ENCODE data around the gene PITX1. TPM values are rescaled to one million over a fixed set of nuclear protein-coding genes. Genes with fewer than 3 reads are reported as not detected.
"Not testable (repeated sequence)": the region's sequence is repeated elsewhere in the genome, so short reads cannot be mapped to it uniquely, and the experiment has no call there.

Gene PITX1
- polyA plus RNA-seq, 1 donor: 19.6 TPM

DNA sequence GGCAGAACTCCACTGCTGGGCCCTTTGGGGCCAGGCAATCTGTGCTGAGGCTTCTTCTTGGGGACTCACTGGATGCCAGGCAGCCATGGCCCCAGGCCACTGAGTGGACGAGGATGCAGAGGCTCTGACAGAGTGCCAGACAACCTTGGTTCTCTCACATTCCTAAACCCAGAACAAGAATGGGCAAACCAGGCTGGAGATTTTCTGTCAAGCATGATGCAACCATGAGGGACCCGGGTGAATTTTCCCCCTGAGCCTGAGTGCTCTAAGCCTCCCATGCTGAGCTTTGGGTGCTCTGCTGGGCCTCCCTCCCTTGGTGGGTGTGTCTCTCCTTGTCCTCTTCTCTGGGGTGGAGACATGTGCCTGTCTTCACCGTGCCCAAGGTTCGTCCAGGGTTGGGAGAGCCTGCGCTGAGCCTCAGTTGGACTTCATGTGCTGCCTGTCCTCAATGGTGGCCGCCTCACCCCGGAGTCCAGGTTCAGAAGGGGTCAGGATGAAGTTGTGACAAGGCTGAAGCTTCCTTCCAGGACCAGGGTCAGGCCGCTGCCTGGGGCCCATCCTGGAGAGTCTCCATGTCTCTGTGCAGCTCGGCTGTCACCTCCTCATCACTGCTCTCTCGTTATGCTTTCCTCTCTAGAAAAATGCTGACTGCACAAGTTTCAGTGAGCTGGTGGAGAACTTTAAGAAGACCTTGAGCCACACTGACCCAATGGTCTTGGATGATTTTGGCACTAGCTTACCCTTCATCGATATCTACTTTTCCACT lies 24.1 kb downstream of the PITX1 start:
- Histone ChIP-seq H3K27ac (ENCODE audit: low read length) (no peak overlapping the region), H3K4me1 (ENCODE audit: control insufficient read depth, insufficient read depth, low read length) (no peaks in the 10 kb centered on the region), H3K27me3 (ENCODE audit: control insufficient read depth, insufficient read depth, low read length) (no peaks in the 10 kb centered on the region), H3K9me3 (ENCODE audit: control insufficient read depth, low read depth, low read length) (no peaks in the 10 kb centered on the region), H3K36me3 (ENCODE audit: control insufficient read depth, insufficient read depth, low read length) (no peaks in the 10 kb centered on the region), H3K4me3 (ENCODE audit: low read length) (no peak overlapping the region)
- WGBS (ENCODE audit: insufficient coverage, low lambda C conversion rate): no CpG with 5 or more reads among the region's 11 CpGs
- no peak for DNase-seq

DNA sequence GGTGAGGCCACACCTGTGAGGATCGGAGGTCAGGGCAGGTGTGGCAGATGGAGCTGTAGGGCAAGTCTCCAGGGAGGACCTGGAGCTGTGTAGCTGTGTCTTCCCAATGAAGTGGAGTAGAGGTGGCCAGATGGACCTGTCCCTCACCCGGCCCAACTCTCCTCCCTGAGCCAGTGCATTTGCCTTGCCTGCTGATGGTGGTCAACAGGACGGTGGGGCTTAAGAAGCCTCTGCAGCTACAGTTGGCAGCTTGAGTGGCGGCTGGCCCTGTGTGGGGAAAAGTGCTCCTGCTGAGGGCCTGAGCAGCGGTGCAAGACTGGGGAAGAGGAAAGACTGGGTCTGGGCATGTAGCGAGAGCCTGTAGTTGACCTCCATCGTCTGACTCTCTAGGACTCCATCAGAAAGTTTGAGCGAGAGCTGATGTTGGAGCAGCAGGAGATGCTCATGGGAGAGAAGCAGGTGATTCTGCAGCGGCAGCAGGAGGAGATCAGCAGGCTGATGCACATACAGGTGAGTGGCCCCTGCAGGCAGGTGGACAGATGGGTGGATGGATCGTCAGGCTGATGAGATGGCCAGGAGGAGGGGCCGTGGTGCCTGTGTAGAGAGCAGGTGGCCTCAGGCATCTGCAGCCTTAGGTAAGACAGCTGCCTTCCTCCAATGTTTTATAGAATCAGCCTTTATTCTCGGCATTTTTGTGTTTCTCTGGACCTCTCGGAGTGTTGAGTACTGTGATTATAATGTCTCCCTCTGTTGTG lies 24.9 kb downstream of the PITX1 start:
- Histone ChIP-seq H3K27ac (ENCODE audit: low read length) (no peak overlapping the region), H3K4me1 (ENCODE audit: control insufficient read depth, insufficient read depth, low read length) (no peaks in the 10 kb centered on the region), H3K4me3 (ENCODE audit: low read length) (no peak overlapping the region), H3K9me3 (ENCODE audit: control insufficient read depth, low read depth, low read length) (no peaks in the 10 kb centered on the region), H3K36me3 (ENCODE audit: control insufficient read depth, insufficient read depth, low read length) (no peaks in the 10 kb centered on the region), H3K27me3 (ENCODE audit: control insufficient read depth, insufficient read depth, low read length) (no peaks in the 10 kb centered on the region)
- no CpG with 5 or more reads among the region's 13 CpGs for WGBS (ENCODE audit: insufficient coverage, low lambda C conversion rate)
- no peak for DNase-seq

DNA sequence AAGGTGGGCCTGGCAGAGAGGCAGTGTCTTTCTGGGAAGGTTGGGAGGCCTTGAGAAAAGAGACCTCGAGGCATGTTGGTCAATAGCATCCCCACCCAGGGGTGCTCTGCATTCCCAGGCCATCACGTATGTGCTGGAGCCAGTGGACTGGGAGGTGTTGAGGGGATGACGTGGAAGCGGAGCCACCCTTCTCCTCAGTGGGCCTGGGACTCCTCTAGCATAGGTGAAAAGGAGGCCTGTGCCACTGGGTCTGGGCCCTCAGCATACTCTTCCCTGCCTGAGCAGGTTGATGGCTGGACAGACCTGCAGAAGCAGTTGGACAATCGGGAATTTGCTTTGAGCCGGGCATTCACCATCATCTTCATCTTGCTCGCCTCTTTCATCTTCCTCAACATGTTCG lies 25.5 kb downstream of the PITX1 start:
- no CpG with 5 or more reads among the region's 8 CpGs for WGBS (ENCODE audit: insufficient coverage, low lambda C conversion rate)
- no peak overlapping the region for H3K27ac ChIP-seq (ENCODE audit: low read length)
- no peak overlapping the region for H3K4me3 ChIP-seq (ENCODE audit: low read length)
- DNase-seq: no peak
- H3K9me3 ChIP-seq (ENCODE audit: control insufficient read depth, low read depth, low read length): no peaks in the 10 kb centered on the region
- H3K4me1 ChIP-seq (ENCODE audit: control insufficient read depth, insufficient read depth, low read length): no peaks in the 10 kb centered on the region
- H3K36me3 ChIP-seq (ENCODE audit: control insufficient read depth, insufficient read depth, low read length): no peaks in the 10 kb centered on the region
- no peaks in the 10 kb centered on the region for H3K27me3 ChIP-seq (ENCODE audit: control insufficient read depth, insufficient read depth, low read length)

DNA sequence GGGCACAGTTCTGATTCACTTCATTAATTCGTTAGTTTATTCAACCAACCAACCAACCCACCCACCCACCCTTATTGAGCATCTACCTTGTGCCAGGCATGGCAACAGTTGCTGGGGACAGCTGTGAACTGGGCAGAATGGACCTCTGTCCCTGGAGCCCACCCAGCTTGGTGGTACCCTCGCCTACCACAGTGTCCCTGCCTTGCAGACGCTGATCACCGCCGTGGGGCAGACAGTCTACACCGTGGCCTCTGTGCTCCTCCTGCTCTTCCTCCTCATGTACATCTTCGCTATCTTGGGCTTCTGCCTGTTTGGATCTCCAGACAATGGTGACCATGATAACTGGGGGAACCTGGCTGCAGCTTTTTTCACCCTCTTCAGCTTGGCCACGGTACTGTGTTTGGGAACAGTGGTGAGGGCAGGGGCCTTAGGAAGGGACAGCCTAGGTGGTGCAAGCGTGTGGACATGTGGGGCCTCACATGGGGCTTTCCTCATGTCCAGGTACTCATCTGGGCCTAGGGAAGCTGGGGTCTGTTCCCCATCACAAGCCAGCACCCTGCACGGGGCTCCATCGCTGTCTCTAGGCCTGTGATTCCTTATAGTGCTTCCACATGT lies 26.2 kb downstream of the PITX1 start:
- WGBS (ENCODE audit: insufficient coverage, low lambda C conversion rate): no CpG with 5 or more reads among the region's 11 CpGs
- Histone ChIP-seq H3K27me3 (ENCODE audit: control insufficient read depth, insufficient read depth, low read length) (no peaks in the 10 kb centered on the region), H3K4me3 (ENCODE audit: low read length) (no peak overlapping the region), H3K27ac (ENCODE audit: low read length) (no peak overlapping the region), H3K4me1 (ENCODE audit: control insufficient read depth, insufficient read depth, low read length) (no peaks in the 10 kb centered on the region), H3K36me3 (ENCODE audit: control insufficient read depth, insufficient read depth, low read length) (no peaks in the 10 kb centered on the region), H3K9me3 (ENCODE audit: control insufficient read depth, low read depth, low read length) (no peaks in the 10 kb centered on the region)
- no peak for DNase-seq

DNA sequence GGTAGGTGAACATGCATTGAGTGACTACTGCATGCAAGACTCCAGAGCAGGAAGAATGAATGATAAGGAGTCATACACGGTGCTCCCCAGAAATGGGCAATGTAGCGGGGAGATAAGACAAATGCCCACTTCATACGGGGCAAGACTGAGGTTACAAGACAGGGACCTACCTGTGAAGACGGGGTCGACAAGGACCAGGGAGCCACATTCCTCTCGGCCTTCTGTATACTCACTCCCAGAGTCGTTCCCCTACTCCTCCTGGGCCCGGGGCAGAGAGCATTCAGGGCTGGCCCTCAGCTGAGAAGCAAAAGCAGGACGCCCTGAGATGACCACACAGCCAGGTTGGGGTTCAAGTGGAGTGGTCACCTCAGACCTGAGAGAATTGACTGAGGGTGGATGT lies 26.7 kb downstream of the PITX1 start:
- Histone ChIP-seq H3K4me3 (ENCODE audit: low read length) (no peak overlapping the region), H3K4me1 (ENCODE audit: control insufficient read depth, insufficient read depth, low read length) (no peaks in the 10 kb centered on the region)
- WGBS (ENCODE audit: insufficient coverage, low lambda C conversion rate): no CpG with 5 or more reads among the region's 9 CpGs

DNA sequence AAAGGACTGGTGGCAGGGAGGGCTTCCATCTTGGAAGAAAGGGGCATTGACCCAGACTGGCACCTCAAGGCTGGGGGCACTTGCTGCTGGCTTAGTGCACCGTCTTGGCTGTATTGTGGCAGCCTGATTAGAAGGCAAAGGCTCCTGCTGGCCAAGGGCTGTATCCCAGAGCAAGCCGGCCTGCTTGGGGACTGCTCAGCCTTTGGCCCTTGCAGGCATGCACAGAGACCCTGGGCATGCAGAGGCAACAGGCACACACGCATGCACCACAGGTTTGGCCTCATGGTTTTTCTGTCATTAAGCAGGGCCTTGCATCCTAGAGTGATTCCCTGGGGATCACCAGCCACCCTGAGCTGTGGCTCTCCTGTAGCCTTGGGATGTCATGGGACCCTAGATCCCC lies 29.0 kb downstream of the PITX1 start:
- Histone ChIP-seq H3K4me1 (ENCODE audit: control insufficient read depth, insufficient read depth, low read length) (no peaks in the 10 kb centered on the region), H3K36me3 (ENCODE audit: control insufficient read depth, insufficient read depth, low read length) (no peaks in the 10 kb centered on the region), H3K4me3 (ENCODE audit: low read length) (no peak overlapping the region), H3K27ac (ENCODE audit: low read length) (no peak overlapping the region), H3K27me3 (ENCODE audit: control insufficient read depth, insufficient read depth, low read length) (no peaks in the 10 kb centered on the region), H3K9me3 (ENCODE audit: control insufficient read depth, low read depth, low read length) (no peaks in the 10 kb centered on the region)
- no peak for DNase-seq
- no CpG with 5 or more reads among the region's 3 CpGs for WGBS (ENCODE audit: insufficient coverage, low lambda C conversion rate)

More for the DNA sequence above, 26.7 kb downstream of the PITX1 start:
- Histone ChIP-seq H3K36me3 (ENCODE audit: control insufficient read depth, insufficient read depth, low read length) (no peaks in the 10 kb centered on the region), H3K27ac (ENCODE audit: low read length) (no peak overlapping the region), H3K9me3 (ENCODE audit: control insufficient read depth, low read depth, low read length) (no peaks in the 10 kb centered on the region), H3K27me3 (ENCODE audit: control insufficient read depth, insufficient read depth, low read length) (no peaks in the 10 kb centered on the region)
- no peak for DNase-seq

DNA sequence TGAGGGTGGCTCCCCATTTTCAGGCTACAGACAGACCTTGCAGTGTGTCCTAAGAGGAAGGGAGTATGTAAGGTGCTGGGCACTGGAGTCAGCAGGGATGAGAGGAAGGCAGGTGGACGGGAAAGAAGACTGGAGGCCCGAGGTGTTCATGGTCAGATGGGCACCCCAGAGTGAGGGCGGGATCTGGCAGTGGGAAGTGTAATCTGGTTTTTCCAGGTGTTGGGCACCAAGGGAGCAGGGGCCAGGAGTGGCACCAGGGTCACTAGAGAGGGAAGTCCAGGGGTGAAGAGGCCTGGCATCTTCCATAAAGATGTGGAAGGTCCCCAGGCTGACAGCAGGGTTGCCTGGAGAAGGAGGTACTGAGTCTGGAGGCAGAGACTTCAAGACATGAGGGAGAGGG lies 29.7 kb downstream of the PITX1 start:
- no peak overlapping the region for H3K27ac ChIP-seq (ENCODE audit: low read length)
- H3K9me3 ChIP-seq (ENCODE audit: control insufficient read depth, low read depth, low read length): no peaks in the 10 kb centered on the region
- H3K4me3 ChIP-seq (ENCODE audit: low read length): no peak overlapping the region
- no peaks in the 10 kb centered on the region for H3K4me1 ChIP-seq (ENCODE audit: control insufficient read depth, insufficient read depth, low read length)
- WGBS (ENCODE audit: insufficient coverage, low lambda C conversion rate): 94% methylated on average over 3 of the region's 3 CpGs
- no peak for DNase-seq
- no peaks in the 10 kb centered on the region for H3K36me3 ChIP-seq (ENCODE audit: control insufficient read depth, insufficient read depth, low read length)
- H3K27me3 ChIP-seq (ENCODE audit: control insufficient read depth, insufficient read depth, low read length): no peaks in the 10 kb centered on the region

DNA sequence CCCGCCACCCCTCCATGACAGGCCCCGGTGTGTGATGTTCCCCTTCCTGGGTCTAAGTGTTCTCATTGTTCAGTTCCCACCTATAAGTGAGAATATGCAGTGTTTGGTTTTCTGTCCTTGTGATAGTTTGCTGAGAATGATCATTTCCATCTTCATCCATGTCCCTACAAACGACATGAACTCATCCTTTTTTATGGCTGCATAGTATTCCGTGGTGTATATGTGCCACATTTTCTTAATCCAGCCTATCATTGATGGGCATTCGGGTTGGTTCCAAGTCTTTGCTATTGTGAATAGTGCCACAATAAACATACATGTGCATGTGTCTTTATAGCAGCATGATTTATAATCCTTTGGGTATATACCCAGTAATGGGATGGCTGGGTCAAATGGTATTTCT lies 36.0 kb downstream of the PITX1 start:
- H3K27ac ChIP-seq (ENCODE audit: low read length); H3K9me3 ChIP-seq (ENCODE audit: control insufficient read depth, low read depth, low read length); H3K36me3 ChIP-seq (ENCODE audit: control insufficient read depth, insufficient read depth, low read length); H3K4me3 ChIP-seq (ENCODE audit: low read length); H3K4me1 ChIP-seq (ENCODE audit: control insufficient read depth, insufficient read depth, low read length); DNase-seq; H3K27me3 ChIP-seq (ENCODE audit: control insufficient read depth, insufficient read depth, low read length): not testable (repeated sequence)
- WGBS (ENCODE audit: insufficient coverage, low lambda C conversion rate): no CpG with 5 or more reads among the region's 5 CpGs

DNA sequence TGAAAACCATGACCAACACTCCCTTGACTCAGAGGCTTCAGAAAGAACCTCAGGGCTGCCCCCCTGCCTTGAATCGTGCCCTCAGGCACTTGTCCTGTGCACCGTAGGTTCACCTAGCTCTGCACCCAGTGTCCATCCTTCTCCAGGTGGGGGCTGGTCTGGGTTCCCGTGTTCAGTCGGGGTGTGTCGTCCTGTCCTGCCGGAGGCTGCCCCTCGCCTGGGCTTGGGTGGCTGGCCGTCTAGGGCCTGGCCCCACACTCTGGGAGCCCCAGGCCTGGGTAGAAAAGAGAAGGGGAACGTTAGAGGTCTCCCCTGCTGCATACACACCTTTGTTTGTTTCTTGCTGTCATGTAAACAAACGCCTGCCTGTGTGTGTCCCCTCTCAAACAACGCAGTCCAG lies 37.0 kb downstream of the PITX1 start:
- no peak for DNase-seq
- Histone ChIP-seq H3K36me3 (ENCODE audit: control insufficient read depth, insufficient read depth, low read length) (no peaks in the 10 kb centered on the region), H3K4me3 (ENCODE audit: low read length) (no peak overlapping the region), H3K27ac (ENCODE audit: low read length) (no peak overlapping the region), H3K4me1 (ENCODE audit: control insufficient read depth, insufficient read depth, low read length) (no peaks in the 10 kb centered on the region), H3K9me3 (ENCODE audit: control insufficient read depth, low read depth, low read length) (no peaks in the 10 kb centered on the region), H3K27me3 (ENCODE audit: control insufficient read depth, insufficient read depth, low read length) (no peaks in the 10 kb centered on the region)
- no CpG with 5 or more reads among the region's 11 CpGs for whole genome bisulfite sequencing (ENCODE audit: insufficient coverage, low lambda C conversion rate)

DNA sequence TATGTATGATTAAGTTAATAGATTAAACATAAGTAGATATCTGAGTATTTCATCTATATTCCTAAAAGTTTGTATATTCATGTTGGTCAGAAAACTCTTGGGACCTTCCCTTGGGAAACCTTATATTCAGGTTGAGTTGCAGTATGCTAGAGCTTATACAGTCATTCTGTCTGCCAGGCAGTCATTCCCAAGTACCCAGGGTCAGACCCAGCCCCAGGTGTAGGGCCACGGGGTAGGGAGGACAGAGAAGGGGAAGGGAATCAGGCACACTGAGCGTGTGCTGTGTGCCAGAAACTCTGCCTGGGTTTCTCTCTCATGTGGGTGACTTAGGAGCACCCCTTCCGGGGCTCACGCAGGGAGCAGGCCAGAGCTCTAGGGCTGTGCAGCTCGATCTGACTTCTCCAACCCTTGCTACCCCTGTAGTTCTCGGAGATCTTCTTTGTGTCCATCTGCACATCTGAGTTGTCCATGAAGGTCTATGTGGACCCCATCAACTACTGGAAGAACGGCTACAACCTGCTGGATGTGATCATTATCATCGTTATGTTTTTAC lies 38.1 kb downstream of the PITX1 start:
- no peak for DNase-seq
- 73% methylated on average over 2 of the region's 8 CpGs for WGBS (ENCODE audit: insufficient coverage, low lambda C conversion rate)
- H3K27ac ChIP-seq (ENCODE audit: low read length): no peak overlapping the region
- H3K27me3 ChIP-seq (ENCODE audit: control insufficient read depth, insufficient read depth, low read length): no peaks in the 10 kb centered on the region
- peaks cover 2% of the 10 kb centered on the region for H3K9me3 ChIP-seq (ENCODE audit: control insufficient read depth, low read depth, low read length)
- no peak overlapping the region for H3K4me3 ChIP-seq (ENCODE audit: low read length)
- no peaks in the 10 kb centered on the region for H3K36me3 ChIP-seq (ENCODE audit: control insufficient read depth, insufficient read depth, low read length)
- no peaks in the 10 kb centered on the region for H3K4me1 ChIP-seq (ENCODE audit: control insufficient read depth, insufficient read depth, low read length)
